ENCODE results near the gene ERI2. TPM values are rescaled to one million over a fixed set of nuclear protein-coding genes. Genes with fewer than 3 reads are reported as not detected.
A peak's percentile ranks its signal among the peaks of the same experiment; 100 is the strongest.

The ERI2 gene
- polyA plus RNA-seq, 3 donors = 29.0 to 37.3 (median 34.2) TPM

- no peak for DNase-seq
Observed at GRCh38 chr16:20826039-20826566, 19.8 kb upstream of the ERI2 start.

- no peak for DNase-seq
Observed at GRCh38 chr16:20822521-20823325, 16.5 kb upstream of the ERI2 start.

GRCh38 chr16:20821682-20822081 is 15.4 kb upstream of the ERI2 start:
- no peak for DNase-seq

- no peak for DNase-seq
Observed at GRCh38 chr16:20818929-20819585, 12.8 kb upstream of the ERI2 start.

- no peak for DNase-seq
Observed at GRCh38 chr16:20814784-20815183, 8.5 kb upstream of the ERI2 start.

GRCh38 chr16:20812510-20812909 is 6.2 kb upstream of the ERI2 start:
- no peak for DNase-seq

- DNase-seq = no peak
Observed at GRCh38 chr16:20811889-20812439, 5.7 kb upstream of the ERI2 start.

- no peak for DNase-seq
Observed at GRCh38 chr16:20807862-20808261, 1.6 kb upstream of the ERI2 start.

- peak; percentile 17 for DNase-seq
Observed at GRCh38 chr16:20805684-20806167, 546 bp downstream of the ERI2 start.

- peak; percentile 8 for DNase-seq
Observed at GRCh38 chr16:20803561-20804214, 2.6 kb downstream of the ERI2 start.

- DNase-seq = no peak
Observed at GRCh38 chr16:20803192-20803560, 3.1 kb downstream of the ERI2 start.

- no peak for DNase-seq
Observed at GRCh38 chr16:20801278-20801677, 5.0 kb downstream of the ERI2 start.

GRCh38 chr16:20799599-20799998 is 6.7 kb downstream of the ERI2 start:
- no peak for DNase-seq

- no peak for DNase-seq
Observed at GRCh38 chr16:20798364-20798763, 7.9 kb downstream of the ERI2 start.

- no peak for DNase-seq
Observed at GRCh38 chr16:20791923-20792612, 14.2 kb downstream of the ERI2 start.

GRCh38 chr16:20789130-20789529 is 17.1 kb downstream of the ERI2 start:
- no peak for DNase-seq

- DNase-seq = no peak
Observed at GRCh38 chr16:20784204-20784603, 22.1 kb downstream of the ERI2 start.

- DNase-seq = no peak
Observed at GRCh38 chr16:20782470-20782869, 23.8 kb downstream of the ERI2 start.

- no peak for DNase-seq
Observed at GRCh38 chr16:20781697-20782096, 24.6 kb downstream of the ERI2 start.

- no peak for DNase-seq
Observed at GRCh38 chr16:20774703-20775362, 31.4 kb downstream of the ERI2 start.

- DNase-seq = no peak
Observed at GRCh38 chr16:20773679-20774078, 32.6 kb downstream of the ERI2 start.
